Measurements from ENCODE around the gene UBE2I. TPM values are rescaled to one million over a fixed set of nuclear protein-coding genes. Genes with fewer than 3 reads are reported as not detected.

The UBE2I gene
- total RNA-seq, 1 donor from 2014 or later: 214 TPM

DNA sequence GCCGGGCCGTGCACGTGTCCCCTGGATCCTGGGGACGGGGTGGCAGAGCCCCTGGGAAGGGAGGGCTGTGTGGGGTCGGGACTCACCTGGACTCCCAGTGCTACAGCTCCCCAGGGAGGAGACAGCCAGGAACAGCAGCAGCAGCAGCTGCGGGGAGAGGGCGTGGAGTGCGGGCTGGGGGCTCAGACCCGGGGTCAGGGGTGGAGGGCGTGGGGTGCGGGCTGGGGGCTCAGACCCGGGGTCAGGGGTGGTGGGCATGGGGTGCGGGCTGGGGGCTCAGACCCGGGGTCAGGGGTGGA lies 32.9 kb upstream of the UBE2I start:
- Mint-ChIP-seq H3K27me3 (ENCODE audit: low read depth) (peaks cover 13% of the 10 kb centered on the region), H3K9me3 (no peaks in the 10 kb centered on the region), H3K4me1 (peaks cover 32% of the 10 kb centered on the region), H3K27ac (no peak overlapping the region), H3K36me3 (no peaks in the 10 kb centered on the region), H3K4me3 (no peak overlapping the region)
- DNase-seq (ENCODE audit: low spot score in 2 of 2, unreplicated experiment in 2 of 2): no peak
- TF ChIP-seq CTCF (IDR thresholded peaks at IDR 0.05; ENCODE audit: unreplicated experiment): no peak

DNA sequence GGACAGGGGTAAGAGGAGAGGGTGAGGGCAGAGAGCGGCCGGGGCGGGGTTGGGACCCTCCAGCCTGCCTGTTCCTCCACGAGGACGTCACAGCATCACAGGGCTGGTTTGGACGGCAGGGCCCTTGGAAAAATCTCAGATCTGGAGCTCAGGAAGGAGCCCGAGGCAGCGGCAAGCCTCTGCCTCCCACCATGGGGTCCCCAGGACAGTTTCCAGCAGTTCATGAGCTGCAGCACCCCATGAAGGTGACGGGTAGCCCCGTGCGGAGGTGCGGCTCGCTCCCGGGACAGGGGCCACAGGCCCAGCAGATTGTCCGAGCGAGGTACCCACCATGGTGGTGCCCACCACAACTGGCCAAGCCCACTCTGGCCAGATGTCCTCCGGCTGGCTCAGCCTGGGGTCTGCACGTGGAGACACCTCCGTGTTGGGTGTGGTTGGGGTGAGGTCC lies 32.3 kb upstream of the UBE2I start:
- no peak for TF ChIP-seq CTCF (IDR thresholded peaks at IDR 0.05; ENCODE audit: unreplicated experiment)
- H3K4me3 Mint-ChIP-seq: no peak overlapping the region

GRCh38 chr16:1277617-1278282 lies 31.7 kb upstream of the UBE2I start:
- no peak for TF ChIP-seq CTCF (IDR thresholded peaks at IDR 0.05; ENCODE audit: unreplicated experiment)
- no peak overlapping the region for H3K4me3 Mint-ChIP-seq
- H3K4me1 Mint-ChIP-seq: peaks cover 22% of the 10 kb centered on the region
- no peaks in the 10 kb centered on the region for H3K36me3 Mint-ChIP-seq
- no peak overlapping the region for H3K27ac Mint-ChIP-seq
- H3K9me3 Mint-ChIP-seq: no peaks in the 10 kb centered on the region
- DNase-seq (ENCODE audit: low spot score in 2 of 2, unreplicated experiment in 2 of 2): no peak
- H3K27me3 Mint-ChIP-seq (ENCODE audit: low read depth): peaks cover 13% of the 10 kb centered on the region

More for the DNA sequence above, 32.3 kb upstream of the UBE2I start:
- no peak overlapping the region for H3K27ac Mint-ChIP-seq
- peaks cover 27% of the 10 kb centered on the region for H3K4me1 Mint-ChIP-seq
- peaks cover 13% of the 10 kb centered on the region for H3K27me3 Mint-ChIP-seq (ENCODE audit: low read depth)
- H3K36me3 Mint-ChIP-seq: no peaks in the 10 kb centered on the region
- H3K9me3 Mint-ChIP-seq: no peaks in the 10 kb centered on the region
- DNase-seq (ENCODE audit: low spot score in 2 of 2, unreplicated experiment in 2 of 2): no peak

- H3K4me1 Mint-ChIP-seq: peaks cover 20% of the 10 kb centered on the region
- TF ChIP-seq CTCF (IDR thresholded peaks at IDR 0.05; ENCODE audit: unreplicated experiment): no peak
- no peak for DNase-seq (ENCODE audit: low spot score in 2 of 2, unreplicated experiment in 2 of 2)
These were observed 31.0 kb upstream of the UBE2I start for GRCh38 chr16:1278477-1278876.

DNA sequence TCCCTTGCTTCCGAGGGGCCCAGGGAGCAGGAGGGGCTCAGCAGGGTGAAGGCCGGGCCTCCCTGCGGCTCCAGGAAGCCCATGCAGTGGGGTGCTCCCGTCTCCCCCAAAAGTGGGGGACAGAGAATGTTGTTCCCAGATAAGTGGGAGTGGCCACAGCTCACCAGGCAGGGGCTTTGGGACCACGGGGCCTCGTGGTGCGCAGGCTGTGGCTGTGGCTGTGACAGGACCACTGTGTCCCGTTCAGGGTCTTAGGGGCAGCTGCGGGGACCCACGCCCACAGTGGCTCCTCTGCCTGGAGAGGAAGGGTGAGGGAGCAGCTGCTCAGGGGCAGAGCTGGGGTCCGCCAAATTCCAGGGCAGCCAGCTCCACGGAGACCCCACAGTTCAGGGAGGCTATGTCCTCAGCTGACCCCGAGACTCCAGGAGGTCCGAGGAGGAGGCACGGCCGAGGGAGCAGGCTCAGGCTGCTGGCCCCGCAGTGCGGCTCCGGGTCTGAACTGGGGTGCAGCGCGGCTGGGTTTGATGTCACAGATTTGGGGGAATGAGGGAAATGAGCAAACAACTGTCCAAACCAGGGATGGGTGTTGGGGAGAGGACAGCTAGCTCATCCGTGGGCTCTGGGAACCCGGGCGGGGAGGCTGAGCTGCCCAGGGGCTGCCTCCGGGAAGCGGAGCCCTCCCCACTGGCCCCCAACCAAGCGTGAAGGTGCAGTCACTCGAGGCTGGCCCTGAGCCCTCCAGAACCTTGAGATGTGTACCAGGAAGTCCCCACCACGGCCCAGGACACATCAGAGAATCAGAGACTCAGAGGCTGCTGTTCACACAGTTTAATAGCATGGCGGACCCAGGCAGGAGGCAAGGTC lies 30.1 kb upstream of the UBE2I start:
- Mint-ChIP-seq H3K27ac (no peak overlapping the region), H3K27me3 (ENCODE audit: low read depth) (peaks cover 16% of the 10 kb centered on the region), H3K4me3 (no peak overlapping the region), H3K36me3 (no peaks in the 10 kb centered on the region), H3K9me3 (no peaks in the 10 kb centered on the region), H3K4me1 (peaks cover 20% of the 10 kb centered on the region)
- no peak for TF ChIP-seq CTCF (IDR thresholded peaks at IDR 0.05; ENCODE audit: unreplicated experiment)
- DNase-seq (ENCODE audit: low spot score in 2 of 2, unreplicated experiment in 2 of 2): no peak

More at GRCh38 chr16:1278477-1278876, 31.0 kb upstream of the UBE2I start:
- no peaks in the 10 kb centered on the region for H3K36me3 Mint-ChIP-seq
- peaks cover 13% of the 10 kb centered on the region for H3K27me3 Mint-ChIP-seq (ENCODE audit: low read depth)
- H3K4me3 Mint-ChIP-seq: no peak overlapping the region
- no peaks in the 10 kb centered on the region for H3K9me3 Mint-ChIP-seq
- H3K27ac Mint-ChIP-seq: no peak overlapping the region

Data from mesothelial cell of epicardium (in vitro differentiated cells).